IPS DF 4.7 (cell line): ENCODE measurements around the gene THUMPD3.

Experiments used
- DNase-seq: peaks from one replicate; pipeline ENCODE4 v3.0.0-alpha.2; 2013; ENCODE audit warnings: low spot score; ENCODE audit errors: extremely low read depth

The THUMPD3 gene

DNA sequence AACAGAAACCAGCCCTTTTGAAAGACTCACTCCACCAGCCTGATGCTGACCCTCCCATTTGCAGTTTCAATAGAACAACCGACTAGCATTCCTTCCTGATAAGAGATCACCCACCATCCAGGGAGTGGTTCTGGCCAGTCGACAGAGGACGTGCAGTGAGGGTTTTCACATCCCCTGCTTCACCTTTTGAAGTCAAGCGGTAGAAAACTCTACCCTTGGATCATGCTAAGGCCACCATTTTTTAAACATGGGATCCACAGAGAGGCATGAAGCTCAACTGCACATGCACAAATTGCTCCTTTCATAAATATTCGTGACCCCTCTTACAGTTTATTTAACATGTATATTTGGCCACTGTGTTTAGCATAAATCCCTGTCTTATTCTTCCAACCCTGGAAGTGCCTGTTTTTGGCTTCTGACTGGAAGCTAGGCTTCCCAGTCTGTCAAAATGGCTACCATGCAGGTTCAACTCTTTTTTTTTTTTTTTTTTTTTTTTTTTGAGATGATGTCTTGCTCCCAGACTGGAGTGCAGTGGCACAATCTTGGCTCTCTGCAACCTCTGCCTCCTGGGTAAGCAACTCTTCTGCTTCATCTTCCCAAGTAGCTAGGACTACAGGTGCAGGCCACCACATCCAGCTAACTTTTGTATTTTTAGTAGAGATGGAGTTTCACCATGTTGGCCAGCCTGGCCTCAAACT is 1.0 kb upstream of the THUMPD3 start:
- DNase-seq = no peak

DNA sequence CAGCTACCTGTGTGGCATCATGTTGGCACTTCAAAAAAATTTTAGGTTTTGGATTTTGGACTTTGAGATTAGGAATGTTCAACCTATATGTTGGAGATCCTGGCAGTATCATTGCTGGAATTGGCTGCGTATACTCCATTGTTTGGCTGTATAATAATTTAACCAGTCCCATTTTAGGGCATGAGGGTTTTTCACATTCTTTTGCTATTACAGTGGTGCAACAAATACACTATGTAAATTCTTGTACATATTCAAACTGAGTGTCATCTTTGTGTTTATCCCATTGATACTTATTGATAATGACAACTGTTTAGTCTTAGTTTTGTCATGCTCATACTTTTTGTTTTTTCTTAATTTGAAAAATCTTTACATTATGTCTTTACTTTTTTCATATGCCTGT is 6.7 kb downstream of the THUMPD3 start:
- no peak for DNase-seq

DNA sequence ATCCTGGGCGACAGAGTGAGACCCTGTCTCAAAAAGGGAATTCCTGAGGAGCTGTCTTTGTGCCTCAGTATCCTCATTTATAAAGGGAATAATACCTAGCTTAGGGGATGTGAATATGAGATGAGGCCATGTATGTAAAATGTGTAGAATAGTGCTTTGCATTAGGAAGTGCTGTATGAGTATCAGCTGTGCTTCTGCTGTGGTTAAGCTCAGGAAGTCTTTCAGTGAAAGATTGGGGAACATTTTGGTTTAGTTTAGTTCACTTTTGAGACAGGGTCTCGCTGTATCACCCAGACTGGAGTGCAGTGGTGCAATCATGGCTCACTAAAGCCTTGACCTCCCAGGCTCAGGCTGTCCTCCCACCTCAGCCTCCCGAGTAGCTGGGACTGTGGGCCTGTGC is 10.6 kb downstream of the THUMPD3 start:
- DNase-seq = no peak

DNA sequence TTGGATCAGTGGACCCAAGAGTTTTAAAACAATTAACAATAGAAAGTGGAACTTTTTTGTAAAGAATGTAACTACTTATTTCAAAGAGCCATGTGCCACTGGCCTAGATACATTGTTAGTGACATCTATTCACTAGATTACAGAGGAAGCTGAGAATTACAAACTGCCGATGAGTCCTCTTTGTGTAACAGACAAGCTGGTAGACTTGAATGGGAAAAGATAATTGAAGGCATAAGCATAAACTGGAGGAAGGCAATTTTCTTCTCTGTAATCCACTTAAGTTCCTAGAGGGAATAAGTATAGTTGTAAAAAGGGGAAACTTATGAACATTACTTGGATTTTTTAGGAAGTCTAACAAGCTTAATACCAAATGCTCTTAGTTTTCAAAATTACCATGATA is 15.1 kb downstream of the THUMPD3 start:
- no peak for DNase-seq

DNA sequence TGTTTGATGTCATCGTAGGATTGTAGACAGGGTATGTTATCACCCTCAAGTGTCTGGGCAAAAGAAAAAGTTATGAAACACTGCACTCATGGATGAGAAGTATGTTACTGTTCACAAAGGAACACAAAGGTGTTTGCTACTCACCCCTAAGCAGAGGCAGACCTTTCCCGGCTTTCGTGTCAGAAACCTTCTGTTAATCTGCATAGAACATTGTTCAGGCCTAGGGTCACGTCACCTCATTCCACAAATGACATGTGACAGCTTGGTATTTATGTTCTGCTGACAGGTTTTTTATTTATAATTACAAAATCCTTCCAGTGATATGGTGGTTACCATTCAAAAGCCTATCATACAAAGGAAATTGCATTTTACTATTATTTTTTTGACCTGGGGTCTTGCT is 16.5 kb downstream of the THUMPD3 start:
- no peak for DNase-seq

DNA sequence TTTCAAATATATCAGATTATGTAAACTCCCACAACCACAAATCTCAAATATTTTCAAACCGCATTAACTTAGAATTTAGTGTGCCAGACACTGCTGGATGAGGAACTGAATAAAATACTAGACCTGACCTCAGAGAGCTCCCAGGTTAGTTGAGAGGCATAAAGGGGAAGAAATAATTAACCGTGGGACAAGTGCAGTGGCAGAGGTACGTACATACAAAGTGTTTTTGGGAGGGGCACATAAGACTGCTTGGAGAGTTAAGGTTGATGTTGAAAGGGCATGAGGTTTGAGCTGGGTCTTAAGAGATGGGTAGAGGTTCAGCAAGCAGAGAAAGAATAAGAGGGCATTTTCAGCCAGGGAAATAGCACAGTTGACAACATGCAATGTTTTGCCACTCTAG is 17.2 kb downstream of the THUMPD3 start:
- no peak for DNase-seq

DNA sequence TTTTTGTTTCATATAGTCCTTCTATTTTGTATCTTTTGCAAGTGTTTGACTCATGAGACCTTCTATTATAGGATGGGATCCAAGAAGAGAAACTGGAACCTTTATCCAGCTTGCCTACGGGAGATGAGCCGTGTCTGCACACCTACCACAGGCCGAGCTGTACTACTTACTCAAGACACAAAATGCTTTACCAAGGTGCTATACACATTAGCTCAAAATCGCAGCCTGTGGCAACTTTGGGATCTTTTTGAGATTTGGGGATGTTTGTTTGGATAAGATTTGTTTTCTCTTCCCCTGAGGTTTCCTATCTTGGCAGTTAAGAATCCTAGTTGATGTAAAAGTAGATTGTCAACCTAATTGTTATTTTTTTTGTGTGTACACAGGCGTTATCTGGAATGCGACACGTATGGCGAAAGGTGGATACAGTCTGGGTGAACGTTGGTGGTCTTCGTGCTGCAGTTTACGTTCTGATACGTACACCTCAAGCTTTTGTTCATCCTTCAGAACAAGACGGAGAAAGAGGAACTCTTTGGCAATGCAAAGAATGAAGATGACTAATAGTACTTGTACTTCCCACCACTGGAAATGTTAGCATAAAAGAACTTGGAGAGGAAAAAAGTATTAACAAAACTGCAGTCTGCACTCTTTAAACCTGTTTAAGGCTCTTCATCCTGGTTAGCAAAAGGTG is 21.4 kb downstream of the THUMPD3 start:
- no peak for DNase-seq

DNA sequence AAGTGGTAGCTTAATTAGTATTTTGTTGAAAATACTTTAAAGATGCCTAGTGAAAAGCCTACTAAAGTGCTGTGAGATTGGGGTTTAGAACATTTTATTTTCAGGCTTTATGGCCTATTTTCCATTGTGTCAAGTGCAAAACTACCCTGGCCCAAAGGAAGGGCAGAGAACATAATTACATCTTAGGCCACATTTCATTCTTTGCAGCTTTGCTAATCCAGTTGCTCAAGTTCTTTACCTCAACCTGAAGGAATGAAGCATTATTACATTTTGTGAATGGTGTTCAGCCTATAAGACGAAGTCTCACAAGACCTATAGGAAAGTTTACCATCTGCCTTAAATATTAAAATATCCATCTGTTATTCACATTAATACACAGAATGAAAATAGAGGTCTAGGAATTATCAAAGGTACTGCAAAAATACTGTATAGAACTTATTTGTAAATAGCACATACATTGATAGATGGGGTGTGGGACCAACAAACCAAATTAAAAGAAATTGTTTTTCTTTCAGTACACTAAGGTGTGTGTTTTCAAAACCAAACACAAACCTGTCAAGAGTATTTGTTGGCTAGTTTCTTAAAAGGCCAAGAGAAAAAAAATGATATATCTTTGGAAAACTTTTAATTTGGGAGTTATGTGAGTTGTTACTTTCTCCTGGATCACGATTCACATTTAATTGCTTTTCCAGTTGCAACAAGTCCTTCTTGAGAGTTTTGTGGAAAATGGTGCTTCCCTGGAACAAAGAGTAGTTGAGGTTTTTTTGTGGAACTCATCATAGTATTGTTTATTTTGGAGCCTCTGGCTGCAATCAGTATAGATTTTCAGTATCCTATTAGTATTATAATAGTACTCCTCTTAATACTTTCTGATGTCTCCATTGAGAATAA is 22.6 kb downstream of the THUMPD3 start:
- DNase-seq = no peak

DNA sequence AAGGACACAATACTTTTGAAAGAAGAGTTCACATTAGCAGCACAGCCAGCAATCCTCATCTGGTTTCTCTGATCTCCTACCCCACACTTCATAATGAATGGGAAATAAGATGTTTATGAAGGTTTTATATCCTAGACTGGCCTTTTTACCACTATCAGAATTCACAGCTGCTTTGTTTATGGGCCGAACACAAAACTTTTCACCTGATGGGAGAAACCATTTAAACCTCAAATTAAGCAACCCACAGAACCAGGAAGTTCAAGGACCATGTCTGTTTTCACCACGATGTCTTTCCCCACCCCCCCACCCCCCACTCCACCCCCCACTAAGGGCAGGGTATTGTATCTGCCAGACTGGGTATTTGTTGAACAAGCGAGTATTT is 23.2 kb downstream of the THUMPD3 start:
- no peak for DNase-seq

DNA sequence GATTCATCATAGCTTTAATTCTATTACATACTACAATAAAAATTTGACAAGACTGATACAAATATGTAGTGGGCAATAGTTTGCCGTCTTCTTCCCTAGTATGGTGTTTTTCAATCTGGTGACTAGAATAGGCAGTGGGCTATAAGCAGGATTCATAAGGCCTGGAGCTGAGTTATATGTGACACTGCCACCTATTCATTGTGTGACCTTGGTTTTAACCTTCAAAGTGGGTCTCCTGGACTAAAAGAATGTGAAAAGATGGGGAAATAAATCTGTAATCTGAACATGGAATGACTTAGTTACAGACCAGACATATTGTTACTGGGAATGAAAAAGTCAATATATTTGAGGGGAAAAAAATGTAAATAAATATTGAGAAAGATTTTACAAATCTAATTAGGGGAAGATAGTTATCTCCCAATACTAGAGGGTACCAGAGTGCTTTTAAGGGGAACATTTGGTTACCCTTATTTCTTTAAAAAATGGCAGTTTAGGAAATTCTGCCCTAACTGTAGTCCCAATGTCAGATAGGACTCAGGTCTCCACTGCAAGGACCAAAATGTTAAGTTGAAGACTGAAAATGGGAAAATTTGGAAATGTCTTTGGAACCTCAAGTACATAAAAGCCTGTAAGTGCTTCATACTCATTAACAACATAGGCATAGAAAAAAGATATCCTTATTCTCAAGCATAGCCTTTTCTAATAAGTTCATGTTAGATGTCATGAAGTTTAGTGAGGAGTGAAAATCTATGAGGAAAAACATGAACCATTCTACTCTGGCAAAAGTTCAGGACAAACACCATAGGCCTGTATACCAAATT is 23.9 kb downstream of the THUMPD3 start:
- DNase-seq = no peak

DNA sequence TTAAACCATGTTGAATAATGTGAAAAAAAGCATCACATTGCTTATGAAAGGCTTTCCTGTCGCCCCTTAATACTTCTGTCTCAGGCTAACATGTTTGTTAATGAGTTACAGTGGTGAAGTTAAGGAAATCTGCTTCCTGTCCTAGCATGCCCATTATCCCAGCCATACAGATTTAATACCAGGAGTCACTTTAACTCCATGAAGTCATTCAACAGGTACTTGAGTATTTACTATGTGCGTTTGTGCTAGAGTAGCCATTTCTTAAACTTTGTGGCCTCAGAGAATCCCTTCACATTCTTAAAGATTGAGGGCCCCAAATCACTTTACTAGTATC is 24.4 kb downstream of the THUMPD3 start:
- no peak for DNase-seq

DNA sequence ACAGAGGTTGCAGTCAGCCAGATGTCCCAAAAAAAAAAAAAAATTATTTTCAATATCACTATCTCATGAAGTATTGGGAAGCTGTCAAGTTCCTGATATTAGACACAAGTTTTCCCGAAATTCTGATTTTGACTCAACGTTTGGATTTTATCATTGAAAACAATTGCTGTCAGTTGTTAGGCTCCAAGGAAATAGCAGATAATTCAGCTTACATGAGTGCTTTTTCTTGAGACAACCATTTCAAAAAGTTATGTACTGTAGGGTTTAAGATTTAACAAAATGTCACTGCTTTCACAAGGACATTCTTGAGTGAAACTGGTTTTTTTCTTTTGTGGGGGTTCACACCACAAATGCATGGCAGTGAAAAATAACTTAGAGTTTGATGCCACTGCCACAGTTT is 25.3 kb downstream of the THUMPD3 start:
- DNase-seq = no peak

DNA sequence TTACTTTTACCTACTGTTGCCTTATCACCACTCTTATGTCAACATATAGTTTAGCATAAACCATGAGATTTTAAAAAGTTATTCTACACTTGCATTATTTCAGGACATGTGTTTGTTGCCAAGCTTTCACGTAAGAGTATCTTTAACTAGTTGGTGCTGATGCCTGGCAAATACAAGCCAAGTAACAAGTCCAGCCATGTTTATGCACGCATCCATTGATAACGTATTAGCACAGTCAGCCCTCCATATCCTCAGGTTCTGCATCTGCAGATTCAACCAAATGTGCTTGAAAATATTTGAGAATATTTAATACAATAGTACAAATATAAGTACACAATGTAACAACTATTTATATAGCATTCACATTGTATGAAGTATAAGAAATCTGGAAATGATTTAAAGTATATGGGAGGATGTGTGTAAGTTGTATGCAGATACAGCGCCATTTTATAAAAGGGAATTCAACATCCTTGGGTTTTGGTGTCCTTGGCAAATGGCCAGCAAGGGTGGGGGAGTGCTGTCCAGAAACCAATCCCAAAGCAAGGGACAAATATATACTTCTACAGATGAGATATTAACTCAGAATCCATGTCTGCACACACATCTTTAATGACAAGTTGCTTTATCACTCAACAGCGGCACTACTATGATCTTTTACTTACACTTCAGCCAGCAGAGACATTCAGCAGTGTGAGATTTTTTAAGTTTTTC is 25.9 kb downstream of the THUMPD3 start:
- DNase-seq = no peak

DNA sequence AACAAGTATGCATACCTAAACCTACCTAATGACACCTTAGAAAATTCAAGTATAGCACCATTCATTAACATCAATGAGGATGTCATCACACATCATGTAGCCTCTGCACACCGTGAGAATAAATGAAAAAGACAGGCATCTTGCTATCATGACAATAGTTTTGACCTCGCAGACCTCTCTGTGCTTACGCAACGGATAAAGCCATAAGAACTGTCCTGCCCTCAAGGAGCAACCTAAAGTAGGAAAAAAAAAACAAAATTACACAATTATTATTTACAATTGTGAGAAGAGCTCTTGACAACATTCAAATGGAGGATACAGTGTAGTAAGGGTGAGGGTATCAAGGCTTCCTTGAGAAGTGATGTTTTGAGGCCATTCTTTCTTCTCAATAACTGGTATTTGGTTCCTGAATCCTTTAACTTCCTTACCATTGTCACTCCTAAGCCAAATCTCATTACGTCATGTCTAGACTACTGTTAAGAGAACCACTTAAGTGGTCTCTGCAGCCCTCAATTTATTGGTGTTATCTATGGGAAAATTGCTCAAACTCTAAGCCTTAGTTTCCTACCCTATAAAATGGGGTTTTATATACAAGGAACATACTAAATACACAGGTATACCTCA is 27.5 kb downstream of the THUMPD3 start:
- no peak for DNase-seq

DNA sequence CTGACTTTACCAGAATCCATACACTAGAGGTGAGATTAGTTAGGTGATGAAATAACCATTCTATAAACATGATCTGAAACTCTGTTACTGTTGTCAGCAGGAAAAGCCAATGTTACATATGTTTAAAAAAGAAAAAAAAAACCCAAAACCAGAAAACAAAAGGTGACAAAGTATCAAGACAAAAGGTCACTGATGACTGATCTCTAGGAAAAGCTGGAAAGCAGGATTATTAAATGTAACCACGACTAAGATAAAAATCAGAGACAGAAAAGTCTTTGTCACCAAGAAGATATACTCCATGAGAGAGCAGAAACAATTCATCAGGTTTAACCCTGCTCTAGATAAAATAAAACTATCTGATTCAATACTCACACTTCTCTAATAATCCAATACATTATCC is 29.2 kb downstream of the THUMPD3 start:
- no peak for DNase-seq

DNA sequence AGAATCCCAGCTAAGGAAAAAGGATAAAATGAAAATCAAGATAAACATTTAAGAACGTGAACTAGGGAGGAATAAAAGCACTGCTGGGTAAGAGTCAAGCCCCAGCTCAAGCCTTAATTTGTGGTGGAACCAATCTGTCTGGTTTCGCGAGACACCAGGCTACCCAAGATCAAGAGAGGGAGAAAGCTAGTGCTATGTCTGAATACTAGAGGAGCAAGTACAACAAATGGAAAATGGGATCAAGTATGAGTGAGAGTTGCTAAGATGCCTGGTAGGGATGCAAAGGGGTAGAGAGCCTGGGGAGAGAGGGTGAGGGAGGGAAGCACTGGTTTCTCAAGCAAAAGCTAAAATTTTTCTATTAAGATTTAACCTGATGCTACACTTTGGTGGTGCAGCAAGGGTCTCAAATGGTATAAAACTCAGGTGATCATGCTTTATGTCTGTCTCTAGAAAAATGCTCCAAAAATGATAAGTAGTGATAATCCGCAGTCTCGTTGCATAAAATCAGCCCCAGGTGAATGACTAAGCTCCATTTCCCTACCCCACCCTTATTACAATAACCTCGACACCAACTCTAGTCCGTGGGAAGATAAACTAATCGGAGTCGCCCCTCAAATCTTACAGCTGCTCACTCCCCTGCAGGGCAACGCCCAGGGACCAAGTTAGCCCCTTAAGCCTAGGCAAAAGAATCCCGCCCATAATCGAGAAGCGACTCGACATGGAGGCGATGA is 32.9 kb downstream of the THUMPD3 start:
- no peak for DNase-seq

DNA sequence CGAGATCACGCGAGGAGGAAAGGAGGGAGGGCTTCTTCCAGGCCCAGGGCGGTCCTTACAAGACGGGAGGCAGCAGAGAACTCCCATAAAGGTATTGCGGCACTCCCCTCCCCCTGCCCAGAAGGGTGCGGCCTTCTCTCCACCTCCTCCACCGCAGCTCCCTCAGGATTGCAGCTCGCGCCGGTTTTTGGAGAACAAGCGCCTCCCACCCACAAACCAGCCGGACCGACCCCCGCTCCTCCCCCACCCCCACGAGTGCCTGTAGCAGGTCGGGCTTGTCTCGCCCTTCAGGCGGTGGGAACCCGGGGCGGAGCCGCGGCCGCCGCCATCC is 33.4 kb downstream of the THUMPD3 start:
- peak; percentile 41 for DNase-seq

DNA sequence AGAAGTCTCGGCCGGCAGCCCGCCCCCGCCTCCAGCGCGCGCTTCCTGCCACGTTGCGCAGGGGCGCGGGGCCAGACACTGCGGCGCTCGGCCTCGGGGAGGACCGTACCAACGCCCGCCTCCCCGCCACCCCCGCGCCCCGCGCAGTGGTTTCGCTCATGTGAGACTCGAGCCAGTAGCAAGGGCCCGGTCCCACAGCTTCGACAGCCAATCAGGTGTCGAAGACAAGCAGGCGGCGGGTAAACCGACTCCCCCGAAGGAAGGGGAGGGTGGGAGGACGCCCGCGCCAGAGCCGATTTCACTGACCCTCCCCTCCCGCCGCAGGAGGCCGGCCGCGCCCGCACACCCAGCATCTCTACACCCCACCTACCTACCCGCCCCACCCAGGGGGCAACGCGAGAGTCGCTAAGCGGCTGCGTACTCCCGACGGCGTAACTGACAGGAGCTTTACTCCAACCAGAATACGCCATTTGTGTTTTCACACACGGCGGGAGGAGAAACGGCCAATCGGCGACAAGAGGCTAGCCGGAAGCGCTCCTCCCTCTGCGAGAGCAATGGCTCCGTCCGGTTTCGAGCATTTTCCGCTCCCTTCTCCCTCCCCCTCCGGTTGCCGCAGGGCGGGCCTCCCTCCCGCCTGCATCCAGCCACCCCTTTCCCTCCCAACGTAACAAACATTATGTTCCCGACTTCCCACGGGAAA is 33.9 kb downstream of the THUMPD3 start:
- peak; percentile 98 for DNase-seq

DNA sequence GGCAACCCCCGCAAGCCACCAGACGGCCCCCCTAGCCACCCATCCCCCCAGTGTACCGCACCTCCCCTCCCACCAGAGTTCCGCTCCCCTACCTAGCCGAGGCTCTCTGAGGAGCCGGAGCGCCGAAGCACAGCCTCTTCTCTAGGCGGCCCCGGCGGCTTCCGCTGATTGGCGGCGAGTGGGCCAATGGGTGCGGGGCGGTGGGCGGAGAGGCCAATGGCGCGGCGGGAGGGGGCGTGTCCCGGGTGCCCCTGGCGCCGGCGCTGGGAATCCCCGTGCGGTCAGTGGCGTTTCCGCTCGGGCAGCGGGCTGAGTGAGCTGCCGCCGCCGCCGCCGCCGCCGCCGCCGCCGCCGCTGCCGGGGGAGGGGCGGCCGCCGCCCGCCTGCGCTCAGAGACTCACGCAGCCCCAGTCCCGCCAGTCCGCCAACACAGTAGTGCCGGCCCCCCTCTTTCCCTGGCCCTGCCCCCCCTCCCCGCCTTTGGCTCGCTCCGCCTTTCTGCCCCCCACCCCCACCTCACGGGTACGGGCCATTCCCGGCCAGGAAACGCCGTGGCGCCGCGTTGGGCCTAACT is 34.6 kb downstream of the THUMPD3 start, which contains the start of gene SETD5:
SETD5 (plus strand) TSS at position 284 of the 574 bp plus-strand sequence. CDS start 31,324 bp downstream, outside the sequence.
- DNase-seq = peak; percentile 62
